GM21526 (cell line): ENCODE data around the gene TSPAN11.

ENCODE experiments used
- ATAC-seq: cut with Tn5 transposase; IDR thresholded peaks from one replicate; pipeline ENCODE4 v1.9.1; 2021; ENCODE audit warnings: moderate library complexity; ENCODE audit not compliant: unreplicated experiment, low FRiP score

Gene TSPAN11

DNA sequence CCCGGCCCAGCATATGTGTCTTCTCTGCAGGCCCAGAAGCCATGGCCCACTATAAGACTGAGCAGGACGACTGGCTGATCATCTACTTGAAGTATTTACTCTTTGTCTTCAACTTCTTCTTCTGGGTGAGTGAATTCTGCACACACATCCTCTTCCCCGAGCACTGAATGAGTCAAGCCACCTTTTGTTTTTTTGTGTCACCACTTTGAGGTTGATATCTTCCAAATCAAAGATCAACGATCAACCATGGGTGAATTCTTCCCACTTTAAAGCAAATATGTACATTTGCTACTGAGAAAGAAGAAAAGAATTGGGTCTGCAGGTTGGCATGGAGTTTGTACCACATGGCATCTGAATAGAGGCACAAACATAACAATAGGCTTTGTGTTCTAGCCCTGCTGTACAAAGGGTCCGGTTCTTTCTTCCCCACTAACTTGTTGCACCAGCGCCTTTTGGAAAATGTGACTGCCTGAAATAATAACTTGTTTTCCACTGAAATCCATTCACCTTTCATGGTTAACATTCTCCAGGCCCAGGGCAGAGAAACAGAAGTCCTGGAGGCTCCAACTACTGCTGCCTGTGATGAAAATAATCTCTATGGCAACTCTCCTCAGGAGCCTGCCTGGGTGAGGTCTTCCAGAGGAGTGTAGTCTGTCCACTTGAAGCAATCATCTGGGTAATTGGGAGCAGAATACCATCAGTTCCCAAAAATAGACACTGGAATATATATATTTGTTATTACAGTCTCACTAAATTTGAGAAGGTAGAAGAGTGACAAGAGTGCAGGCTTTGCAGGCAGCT lies 27.6 kb downstream of the TSPAN11 start:
- ATAC-seq = no peak

DNA sequence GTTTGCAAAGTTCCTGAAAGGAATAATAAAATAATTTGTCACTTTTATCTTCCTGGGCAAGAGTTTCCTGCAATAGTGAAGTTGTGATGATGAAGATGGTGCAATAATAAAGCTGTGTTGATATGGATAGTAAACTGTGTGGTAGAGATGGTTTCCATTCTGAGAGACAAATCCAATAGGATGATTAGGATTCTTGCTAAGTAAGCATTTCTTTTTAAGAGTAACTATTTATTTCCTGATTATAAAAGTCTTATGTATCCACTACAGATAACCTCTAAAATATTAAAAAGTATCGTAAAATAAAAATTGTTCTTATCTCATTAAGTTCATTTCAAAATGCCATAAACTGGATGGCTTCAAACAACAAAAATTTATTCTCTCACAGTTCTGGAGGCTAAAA lies 28.7 kb downstream of the TSPAN11 start:
- no peak for ATAC-seq

DNA sequence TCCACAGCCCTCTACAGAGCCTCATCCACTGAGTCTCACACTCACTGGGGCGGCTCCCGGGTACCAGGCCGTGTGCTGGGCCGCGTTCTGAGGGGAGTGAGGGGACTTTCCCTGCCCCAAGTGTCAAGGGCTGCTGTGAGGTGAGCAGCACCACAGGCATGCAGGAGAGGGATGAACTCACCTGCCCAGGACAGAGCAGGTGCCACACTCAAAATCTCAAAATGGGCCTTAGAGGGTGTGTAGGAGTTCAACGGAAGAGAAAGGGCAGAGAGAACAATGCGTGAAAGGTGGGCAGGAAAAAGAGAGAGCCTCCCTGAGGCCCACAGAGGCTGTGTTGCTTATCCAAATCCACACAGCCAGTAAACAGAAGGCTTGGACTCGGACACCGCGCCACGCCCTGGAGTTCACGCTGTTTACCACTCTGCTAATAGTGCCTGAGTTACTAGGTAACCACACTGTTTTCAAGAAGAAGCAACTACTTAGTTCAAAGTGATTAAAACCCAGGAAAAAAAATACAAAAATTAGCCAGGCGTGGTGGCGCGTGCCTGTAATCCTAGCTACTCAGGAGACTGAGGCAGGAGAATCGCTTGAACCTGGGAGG lies 32.7 kb downstream of the TSPAN11 start:
- no peak for ATAC-seq

DNA sequence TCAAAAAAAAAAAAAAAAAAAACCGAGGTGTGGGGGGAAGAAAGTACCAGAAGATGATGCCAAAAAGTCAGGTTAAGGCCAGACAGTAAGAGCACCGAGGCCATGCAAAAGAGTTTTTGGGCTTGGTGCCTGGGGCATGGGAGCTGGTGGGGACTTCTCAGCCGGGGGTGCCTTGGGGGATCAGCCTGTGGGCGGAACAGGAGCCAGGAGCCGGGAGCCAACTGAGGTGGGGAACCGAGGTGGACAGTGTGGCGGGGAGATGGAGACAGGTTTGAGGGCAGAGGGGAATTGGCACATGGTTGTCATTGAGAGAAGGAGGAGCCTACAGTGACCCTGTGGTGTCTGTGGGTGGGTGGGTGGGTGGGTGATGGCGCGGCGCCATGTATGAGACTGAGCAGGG lies 33.2 kb downstream of the TSPAN11 start:
- ATAC-seq = no peak

DNA sequence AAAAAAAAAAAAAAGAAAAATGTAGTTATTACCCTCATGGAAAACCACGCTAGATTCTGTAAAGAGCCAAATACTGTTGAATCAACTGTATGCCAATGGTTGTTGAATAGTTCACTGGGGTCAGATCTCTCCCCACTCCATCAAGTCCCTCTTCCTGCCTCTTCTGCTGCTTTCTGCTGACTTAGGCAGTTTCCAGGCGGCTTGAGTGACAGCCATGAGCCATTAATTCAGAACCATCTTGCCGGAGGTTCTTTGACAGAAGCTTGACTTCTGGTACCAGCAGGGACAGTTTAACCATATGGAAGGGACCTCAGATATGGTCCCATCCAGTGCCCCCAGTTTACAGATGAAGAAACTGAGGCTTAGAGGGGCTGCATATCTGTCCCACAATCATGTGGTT lies 34.5 kb downstream of the TSPAN11 start:
- ATAC-seq = no peak

DNA sequence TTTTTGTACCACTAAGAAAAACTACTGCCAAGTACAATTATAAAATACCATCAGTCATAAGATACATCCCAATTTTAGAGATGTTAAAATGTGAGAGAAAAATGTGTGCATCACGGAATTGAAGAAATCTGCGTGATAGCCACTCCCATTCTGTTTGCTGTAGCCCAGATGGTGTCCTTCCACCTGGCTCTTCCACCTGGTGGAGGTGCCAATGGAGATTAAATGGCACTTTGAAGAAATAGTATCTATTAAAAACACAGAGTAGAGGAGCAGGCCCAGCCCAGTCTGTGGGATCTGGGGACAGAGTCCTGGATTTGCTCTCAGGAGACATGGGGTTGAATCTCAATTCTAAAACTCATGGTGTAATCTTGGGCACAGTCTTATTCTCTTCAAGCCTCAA lies 35.5 kb downstream of the TSPAN11 start:
- ATAC-seq = no peak

DNA sequence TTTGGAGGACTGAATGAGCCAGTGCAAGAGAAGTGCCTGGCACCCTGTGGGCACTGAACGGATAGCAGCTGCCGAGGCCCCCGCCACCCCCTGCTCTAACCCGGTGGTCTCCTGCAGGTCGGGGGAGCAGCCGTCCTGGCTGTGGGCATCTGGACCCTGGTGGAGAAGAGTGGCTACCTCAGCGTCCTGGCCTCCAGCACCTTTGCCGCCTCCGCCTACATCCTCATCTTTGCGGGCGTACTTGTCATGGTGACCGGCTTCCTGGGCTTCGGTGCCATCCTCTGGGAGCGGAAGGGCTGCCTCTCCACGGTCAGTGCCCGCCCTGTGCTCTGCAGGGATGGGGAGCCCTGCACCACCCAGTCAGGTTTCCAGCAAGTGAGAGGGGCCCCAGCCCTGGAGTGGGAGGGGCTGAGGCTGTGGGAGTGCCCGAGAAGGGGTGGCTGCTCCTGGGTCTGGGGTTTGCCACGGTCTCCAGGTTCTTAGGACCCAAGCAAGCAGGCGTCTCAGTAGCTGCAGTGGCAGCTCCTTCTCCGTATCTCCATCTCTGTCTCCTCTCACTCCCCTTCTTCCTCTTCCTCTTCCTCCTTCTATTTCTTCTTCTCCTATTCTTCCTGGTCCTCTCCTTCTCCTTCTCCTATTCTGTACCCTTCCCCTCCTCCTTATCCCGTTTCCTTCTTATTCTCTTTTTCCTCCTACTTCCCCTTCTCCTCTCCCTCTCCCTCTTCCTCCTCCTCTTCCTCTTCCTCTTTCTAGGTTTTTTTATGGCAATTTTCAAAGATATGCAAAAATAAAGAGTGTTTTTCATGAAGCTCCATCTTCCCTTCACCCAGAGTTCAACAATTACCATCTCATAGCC lies 37.4 kb downstream of the TSPAN11 start:
- ATAC-seq = no peak

DNA sequence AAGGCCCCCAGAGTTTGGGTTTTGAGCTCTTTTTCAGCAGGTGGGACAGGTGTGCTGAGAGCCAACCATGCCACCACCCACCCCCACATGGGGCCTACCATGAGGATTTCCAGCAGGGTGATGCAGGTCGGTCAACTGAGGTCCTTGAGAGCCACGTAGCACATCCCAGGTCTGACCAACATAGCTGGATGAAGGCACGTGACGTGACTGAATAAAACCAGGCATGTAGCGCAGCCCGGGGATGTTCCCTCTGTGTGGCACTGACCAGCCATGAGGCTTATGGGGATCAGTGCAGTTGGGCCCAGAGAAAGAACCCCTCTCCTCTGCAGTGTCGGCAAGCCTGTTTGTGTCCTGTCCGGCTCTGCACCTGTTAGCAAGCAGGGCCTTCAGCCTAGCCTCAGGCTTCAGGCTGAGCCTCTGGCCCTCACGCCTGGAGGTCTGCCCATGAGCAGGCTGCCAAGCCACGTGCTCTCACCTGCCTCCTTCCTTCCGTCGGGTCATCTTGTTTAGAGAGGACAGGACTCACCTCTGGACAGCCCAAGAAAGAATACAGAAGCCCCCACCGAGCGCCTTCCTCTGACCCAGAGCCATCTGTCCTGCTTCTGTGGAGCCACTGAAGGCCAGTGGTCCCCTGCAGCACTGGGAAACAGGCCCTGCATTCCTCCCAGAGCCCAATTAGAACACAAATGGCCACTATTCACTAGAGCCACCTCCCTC lies 38.5 kb downstream of the TSPAN11 start:
- ATAC-seq = no peak

DNA sequence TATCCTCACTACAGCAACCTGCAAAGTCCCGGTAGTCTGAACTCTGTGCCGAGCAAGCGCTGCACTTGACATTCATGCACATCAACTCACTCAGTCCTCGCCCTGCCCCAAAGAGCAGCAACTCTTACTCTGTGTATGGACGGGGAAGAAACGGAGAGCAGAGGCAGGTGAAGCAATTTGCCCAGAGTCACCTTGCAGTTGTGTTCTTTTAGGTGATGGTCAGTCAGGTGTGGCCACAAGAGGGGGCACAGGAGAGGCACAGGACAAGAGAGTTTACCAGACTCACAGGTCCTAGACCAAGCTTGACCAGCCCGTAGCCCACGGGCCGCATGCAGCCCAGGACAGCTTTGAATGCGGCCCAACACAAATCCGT lies 39.1 kb downstream of the TSPAN11 start:
- no peak for ATAC-seq

DNA sequence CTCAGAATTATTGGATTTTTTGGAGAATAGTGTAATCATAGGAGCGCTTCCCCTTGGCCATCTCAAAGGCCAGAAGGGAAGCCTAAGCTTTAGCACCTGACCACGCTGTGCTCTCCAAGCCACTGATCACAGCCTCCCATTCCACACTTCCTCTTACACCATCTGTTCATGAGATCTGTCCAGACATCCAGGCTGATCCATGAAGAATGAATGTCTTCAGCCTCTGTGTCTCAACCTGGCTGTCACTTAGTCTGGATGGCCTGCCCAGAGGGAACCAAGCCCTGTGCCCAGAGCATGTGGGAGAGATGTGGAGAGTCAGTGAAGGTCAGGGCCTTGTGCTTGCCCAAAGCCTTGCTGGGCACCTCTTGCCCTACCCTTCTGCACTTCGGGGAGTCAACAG lies 40.5 kb downstream of the TSPAN11 start:
- no peak for ATAC-seq

DNA sequence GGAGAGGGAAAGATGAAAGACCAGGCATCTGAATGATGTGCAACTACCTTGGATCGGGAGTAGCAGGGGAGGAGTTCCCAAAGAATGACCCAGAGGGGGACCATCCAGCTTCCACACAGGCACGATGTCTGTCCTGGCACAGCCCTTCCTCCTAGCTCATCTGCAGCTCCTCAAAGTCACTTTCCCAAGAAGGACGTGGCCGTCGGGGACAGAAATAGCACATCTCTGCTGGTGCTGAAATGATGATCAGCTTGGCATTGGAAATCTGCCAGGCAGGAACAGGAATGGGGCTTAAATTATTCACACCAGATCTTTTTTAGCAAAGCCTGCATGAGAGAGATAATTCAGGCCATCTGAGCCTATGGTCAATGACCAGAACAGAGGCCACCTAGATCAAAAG lies 41.7 kb downstream of the TSPAN11 start:
- no peak for ATAC-seq

DNA sequence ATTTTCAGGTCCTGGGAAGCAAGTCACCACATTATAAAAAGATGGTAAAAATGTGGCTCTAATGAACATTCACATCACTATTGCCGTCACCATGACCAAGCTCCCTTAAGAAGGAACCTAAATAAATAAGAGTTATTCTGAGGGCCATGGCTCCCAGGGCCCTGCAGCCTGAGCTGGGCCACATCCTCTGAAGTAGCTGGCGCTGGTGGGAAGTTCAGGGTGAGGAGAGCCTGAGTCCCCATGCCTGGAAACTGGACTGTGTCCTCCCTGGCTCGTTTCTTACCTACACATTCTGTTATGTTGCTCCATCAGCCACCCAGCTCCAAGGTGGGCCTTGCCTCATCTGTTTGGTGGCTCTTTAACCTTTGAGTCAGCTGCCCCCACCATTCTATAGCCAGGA lies 42.5 kb downstream of the TSPAN11 start:
- no peak for ATAC-seq

DNA sequence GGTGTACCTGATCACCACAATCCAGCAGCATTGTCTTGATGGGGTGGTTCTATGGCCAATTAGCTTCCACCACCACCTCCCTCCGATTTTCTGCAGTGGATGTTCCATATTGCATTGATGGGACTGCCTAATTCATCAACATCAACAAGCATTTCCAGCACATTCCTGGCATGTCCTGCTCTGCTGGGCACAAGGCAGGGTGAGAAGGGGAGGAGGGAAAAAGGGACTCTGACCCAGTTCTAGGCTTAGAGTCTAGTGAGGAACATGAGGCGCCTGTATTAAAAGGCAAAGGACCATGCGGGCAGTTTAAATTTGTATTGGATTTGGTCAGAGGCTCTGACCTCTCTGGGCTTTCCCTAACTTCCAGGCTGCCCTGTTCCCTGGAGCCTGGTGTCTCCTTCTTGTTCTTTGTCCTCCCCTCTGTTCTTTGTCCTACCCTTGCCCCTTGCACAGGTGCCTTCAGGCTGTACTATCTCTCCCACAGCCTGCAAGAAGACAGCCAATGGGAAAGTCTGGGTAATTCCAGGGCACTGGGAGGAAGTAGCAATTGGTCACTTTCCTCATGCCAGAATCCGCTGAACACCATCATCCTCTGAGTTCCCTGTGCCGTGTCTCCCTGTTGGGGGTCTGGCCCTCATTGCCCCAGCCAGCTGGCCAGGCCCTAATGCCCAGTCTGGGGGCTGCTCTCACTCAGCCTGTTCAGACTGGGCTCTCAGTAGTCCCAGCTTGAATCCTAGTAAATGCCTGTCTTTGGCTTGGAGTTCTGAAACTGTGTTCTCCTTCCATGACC lies 43.3 kb downstream of the TSPAN11 start:
- ATAC-seq = no peak

DNA sequence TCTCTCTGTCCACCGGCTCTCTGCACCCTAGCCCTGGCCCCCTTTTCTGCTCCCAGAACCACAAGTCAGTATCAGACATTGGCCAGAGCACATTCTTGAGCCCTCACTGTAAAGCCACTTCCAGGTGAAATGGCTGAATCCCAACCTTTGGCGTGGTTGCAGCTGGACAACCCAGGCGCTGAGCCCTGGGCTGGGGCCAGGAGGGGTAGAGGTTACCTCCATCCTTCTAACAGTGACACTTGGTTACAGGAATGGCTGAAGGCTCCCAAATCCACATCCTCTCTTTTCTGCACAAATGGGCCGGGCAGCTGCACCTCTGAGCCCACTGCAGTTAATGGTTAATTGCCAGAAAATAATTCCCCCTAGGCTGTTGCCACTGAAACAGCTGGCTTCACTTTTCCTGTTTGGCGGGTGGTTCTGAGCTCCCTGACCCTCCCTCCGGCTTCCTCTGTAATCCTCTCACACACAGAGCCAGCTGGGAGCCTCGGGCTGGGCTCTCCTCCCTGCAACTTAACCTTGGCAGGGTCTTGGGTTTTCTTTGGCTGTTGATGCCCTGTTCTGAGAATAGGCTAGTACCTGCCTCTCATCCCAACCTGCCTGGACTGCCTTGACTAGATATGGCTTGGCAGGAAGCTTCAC lies 44.1 kb downstream of the TSPAN11 start:
- no peak for ATAC-seq

DNA sequence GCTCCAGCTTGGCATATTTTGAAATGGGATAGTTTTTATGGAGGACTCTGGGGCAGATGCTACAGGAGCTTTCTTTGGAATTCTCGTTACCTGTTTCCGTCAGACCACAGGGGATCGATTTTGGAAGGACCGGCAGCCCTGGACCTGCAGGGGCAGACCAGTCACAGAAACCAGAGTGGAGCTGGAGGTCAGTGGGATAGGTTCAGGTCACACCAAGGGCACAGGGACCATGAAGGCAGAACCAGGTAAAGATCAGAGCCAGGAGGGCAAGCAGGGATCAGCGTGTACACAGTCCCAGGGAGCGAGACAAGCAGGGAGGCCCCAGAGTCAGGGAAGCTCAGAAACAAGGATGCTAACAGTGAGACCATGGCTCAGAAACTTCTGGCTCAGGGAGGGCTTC lies 45.5 kb downstream of the TSPAN11 start:
- no peak for ATAC-seq

DNA sequence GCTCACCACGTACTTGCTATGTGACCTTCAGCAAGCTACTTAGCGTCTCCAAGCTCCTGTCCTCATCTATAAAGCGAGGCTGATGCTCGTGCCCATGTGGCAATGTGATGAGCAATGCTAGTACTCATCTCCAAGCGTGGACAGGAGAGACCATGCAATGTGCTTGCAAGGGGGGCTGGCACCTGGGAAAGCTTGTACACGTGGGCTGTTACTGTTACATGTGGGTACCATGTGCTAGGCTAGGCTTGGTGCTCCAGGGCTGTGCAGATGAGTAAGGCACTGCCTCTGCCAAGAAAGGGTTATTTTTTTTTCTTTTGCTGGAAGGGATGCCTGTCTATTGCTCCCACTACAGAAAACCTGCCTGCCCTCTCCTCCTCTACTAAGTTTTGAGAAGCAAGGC lies 46.6 kb downstream of the TSPAN11 start:
- no peak for ATAC-seq

DNA sequence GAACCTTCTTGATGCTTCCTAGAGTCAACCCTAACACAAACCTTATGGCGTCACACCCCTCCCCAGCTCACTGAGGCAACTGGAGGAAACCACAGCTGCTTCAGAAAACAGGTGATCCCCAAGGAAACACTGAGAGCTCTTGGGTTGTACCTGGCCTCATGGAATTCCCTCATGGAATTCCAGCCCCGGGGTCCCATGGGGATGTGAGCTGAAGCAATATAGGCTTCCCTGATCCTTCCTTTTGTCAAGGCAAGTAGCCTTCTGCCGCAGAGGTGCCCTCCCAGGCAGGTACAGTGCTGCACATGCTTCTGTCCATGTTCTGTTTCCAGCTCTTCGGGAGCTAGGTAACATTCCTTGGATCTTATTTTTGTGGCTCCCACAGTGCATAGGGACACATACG lies 47.3 kb downstream of the TSPAN11 start:
- ATAC-seq = no peak

DNA sequence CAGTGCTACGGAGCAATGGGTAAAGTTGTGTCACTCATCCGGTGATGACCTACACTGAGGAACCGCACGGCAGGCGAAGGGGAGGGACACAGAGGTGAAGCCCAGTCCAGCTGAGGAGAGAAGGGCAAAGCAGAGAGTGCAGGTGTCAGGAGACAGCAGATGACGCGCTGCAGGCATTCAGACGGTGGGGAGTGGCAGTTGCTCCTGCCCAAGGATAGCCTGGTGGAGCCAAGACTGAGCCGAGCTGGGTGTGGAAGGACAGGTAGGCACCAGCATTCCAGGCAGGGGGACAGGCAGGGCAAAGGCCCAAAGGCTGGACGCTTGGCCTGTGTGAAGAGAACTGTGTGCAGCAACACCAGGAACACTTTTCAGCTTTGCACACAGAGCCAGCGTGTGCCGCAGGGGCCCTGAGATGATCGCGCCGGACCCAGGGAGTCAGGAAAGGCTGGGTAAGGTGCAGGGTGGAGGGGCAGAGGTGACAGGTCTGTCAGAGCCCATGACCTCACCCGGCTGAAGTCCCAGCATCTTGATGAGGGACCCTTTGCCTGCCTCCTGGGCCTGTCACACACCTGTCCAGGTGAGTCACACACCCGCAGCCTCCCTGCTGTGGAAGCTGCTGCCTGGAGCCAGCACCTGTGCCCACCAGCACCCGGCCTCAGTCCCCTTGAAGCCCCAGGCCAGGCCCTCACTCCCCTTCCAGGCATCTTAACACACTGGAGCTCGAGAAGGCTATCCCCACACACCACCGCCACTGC lies 48.4 kb downstream of the TSPAN11 start:
- no peak for ATAC-seq

DNA sequence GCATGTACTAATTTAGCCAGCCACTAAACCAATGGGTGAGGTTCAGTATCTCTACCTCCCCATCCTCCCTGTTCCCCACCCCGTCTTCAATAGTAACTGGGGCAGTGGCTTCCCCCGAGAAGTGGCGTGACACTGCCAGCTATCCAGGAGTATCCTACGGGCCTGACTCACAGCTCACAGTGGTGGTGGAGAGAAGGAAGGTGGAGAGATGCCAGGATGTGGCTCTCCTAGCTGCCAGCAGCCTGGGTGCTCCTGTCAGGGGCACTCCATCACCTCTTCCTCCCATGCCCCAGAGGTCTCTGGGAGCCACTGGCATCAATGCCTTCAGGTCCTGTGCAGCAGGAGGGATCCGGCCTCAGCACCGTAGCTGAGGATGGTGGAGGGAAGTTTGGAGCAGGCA lies 49.0 kb downstream of the TSPAN11 start:
- ATAC-seq = no peak
